Pancreas (tissue), 10 donors: ENCODE results near the gene TPBGL. TPM values are rescaled to one million over a fixed set of nuclear protein-coding genes. Genes with fewer than 3 reads are reported as not detected.
A peak's percentile ranks its signal among the peaks of the same experiment; 100 is the strongest.

Experiments
- ATAC-seq, 4 donors: fragments of 200-7000 bp; cut with Tn5 transposase; one replicate each; pipeline versions ENCODE4 v1.8.0 to v1.9.1; 2020; ENCODE audit warnings: mild to moderate bottlenecking in 4 of 4, moderate library complexity in 4 of 4
- DNase-seq, 6 donors: peaks; one replicate each; pipeline ENCODE4 v3.0.0-alpha.2; 2020
- FAIRE-seq: peaks from 2 replicates; lab custom pipeline; 2012; peaks lifted over from hg19 to GRCh38; lab: Jason Lieb, UNC
- H3K27ac ChIP-seq, 4 donors: fragments of 200-600 bp; sonication (generic); 1 replicate in 3 of 4; 2 replicates in 1 of 4; pipeline versions ENCODE4 v1.5.0 to v1.8.0; 2020
- H3K27me3 ChIP-seq, 4 donors: fragments of 200-600 bp; one replicate each; pipeline ENCODE4 v1.8.0; 2021
- H3K36me3 ChIP-seq, 3 donors: fragments of 200-600 bp; sonication (generic) in 1 of 3; one replicate each; pipeline versions ENCODE4 v1.5.0 to v1.8.0; 2020 to 2021
- H3K4me1 ChIP-seq, 3 donors: fragments of 200-600 bp; one replicate each; pipeline ENCODE4 v1.8.0; 2021
- H3K4me3 ChIP-seq, 4 donors: fragments of 200-600 bp; sonication (generic) in 2 of 4; one replicate each; pipeline versions ENCODE4 v1.5.0 to v1.8.0; 2020 to 2021
- H3K9me3 ChIP-seq, 4 donors: fragments of 200-600 bp; one replicate each; pipeline ENCODE4 v1.8.0; 2021
- CTCF ChIP-seq, 4 donors: fragments of 200-600 bp; sonication (generic) in 3 of 4; IDR thresholded peaks; one replicate each; pipeline versions ENCODE4 v1.5.0 to v1.8.0; 2021; ENCODE audit warnings: antibody characterized with exemption in 4 of 4
- WGBS, 2 donors: extraction: QIAGEN DNeasy Blood & Tissue Kit; methylation state at CpG; one replicate each; pipeline ENCODE4 v1.1.7; 2013; 5-methylcytosine and 5-hydroxymethylcytosine counted together
- intact Hi-C, 3 donors: fragments of 100-400 bp; cut with DNase I; formaldehyde crosslinking; loops; one replicate each; pipeline versions ENCODE4 v1.11.1 to v1.14.2; 2022
- polyA plus RNA-seq, 2 donors: library from polyadenylated mRNA; stranded (reverse); fragments of 200-250 nt; gene quantifications; one replicate each; pipeline ENCODE4 v1.2.3, GENCODE V29; 2013
- total RNA-seq, 6 donors: library from RNA; stranded (reverse); fragmentation: NEBNext Ultra II Directional in 4 of 6; extraction: Animal tissue kit (Norgen Biotek cat#: 25700) in 4 of 6; gene quantifications; one replicate each; pipeline versions ENCODE4 v1.2.1 to v1.2.4, GENCODE V29; 2021 to 2023
- donor health status: healthy with polysubstance abuse.
- donor health status: DM: no; HTN: no; CAD: no; lungs with moderate emphysema.
- donor health status: DM: no; HTN: no; CAD: no.
- donor health status: control.
- donor health status: control.
- donor health status: Bipolar disorder and iron deficiency.
- donor health status: DM: yes; HTN: yes; CAD: no.
- donor health status: DM: no; HTN: no; CAD: no.
- donor health status: DM: no; HTN: no; CAD: no.
- donor health status: DM: yes; HTN: yes; CAD: no.

Gene TPBGL
- total and polyA plus RNA-seq, 8 donors, result 0.04 to 0.28 (median 0.09) TPM; not detected in 1

- no peaks in the 10 kb centered on the region for H3K4me1 ChIP-seq
- FAIRE-seq (no peak), ATAC-seq (no peak), DNase-seq (peak in 1 of 6 donors; percentile 7)
- no peaks in the 10 kb centered on the region for H3K9me3 ChIP-seq
- WGBS, 2 donors, result 78 to 81% methylated on average over 3 of the region's 3 CpGs
- intact Hi-C loops, result no loop called here
- H3K27ac ChIP-seq, result no peak overlapping the region
- no peaks in the 10 kb centered on the region for H3K27me3 ChIP-seq
- H3K4me3 ChIP-seq, result no peak overlapping the region
- no peak for TF ChIP-seq CTCF (IDR thresholded peaks at IDR 0.05)
- peaks cover 0 to 37% (median 7%) of the 10 kb centered on the region in 3 donors for H3K36me3 ChIP-seq
Observed at GRCh38 chr11:75270896-75271418, 30.4 kb downstream of the TPBGL start.

DNA sequence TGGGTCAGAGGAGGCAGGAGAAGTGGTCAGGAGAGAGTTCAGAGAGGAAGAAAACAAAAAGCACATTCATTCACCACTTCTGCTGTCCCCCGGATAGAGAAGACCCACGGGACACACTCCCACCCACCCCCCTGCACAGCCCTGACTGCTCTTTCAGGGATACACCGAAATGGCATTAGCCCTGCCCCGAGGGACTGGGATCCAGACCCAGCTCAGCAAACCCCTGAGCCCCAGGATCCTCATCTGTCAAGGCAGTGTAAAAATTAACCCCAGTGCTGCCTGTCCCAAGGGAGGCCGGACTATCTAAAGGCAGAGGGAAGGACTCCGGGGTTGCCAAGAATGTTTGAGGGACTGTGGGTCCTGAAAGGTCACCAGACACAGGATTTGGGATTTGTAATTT is 31.2 kb downstream of the TPBGL start:
- peaks cover 0 to 38% (median 10%) of the 10 kb centered on the region in 3 donors for H3K36me3 ChIP-seq
- H3K27me3 ChIP-seq, result no peaks in the 10 kb centered on the region
- H3K4me1 ChIP-seq, result no peaks in the 10 kb centered on the region
- FAIRE-seq (no peak), DNase-seq (peak in 1 of 6 donors; percentile 22), ATAC-seq (no peak)
- no peak overlapping the region for H3K27ac ChIP-seq
- H3K4me3 ChIP-seq, result no peak overlapping the region
- no peak for TF ChIP-seq CTCF (IDR thresholded peaks at IDR 0.05)
- intact Hi-C loops, result no loop called here
- no peaks in the 10 kb centered on the region for H3K9me3 ChIP-seq
- WGBS, 2 donors, result 67 to 84% methylated on average over 6 of the region's 6 CpGs

DNA sequence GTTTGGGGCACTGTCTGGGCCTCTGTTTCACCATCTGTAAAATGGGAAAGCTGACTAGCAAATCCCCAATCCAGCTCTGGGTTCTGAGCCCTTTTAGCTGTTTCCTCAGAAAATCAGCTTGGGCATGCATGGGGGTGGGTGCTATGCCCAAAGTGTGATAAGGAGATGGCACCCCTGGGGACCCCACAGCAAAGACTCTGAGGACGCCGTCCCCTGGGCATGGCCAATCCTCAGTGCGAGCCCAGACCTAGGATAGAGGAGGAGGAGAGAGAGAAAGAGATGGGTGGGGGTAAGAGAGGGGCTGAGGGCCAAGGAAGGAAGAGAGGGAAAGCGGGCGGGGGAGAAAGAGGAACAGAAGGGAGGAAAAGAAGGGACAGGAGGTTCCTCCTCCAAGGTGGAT is 31.8 kb downstream of the TPBGL start:
- ATAC-seq, result no peak
- H3K27ac ChIP-seq, result no peak overlapping the region
- DNase-seq, result peak in 1 of 6 donors; percentile 30
- H3K9me3 ChIP-seq, result no peaks in the 10 kb centered on the region
- 88 to 97% methylated on average over 5 of the region's 5 CpGs for WGBS, 2 donors
- H3K4me1 ChIP-seq, result no peaks in the 10 kb centered on the region
- peaks cover 0 to 38% (median 12%) of the 10 kb centered on the region in 3 donors for H3K36me3 ChIP-seq
- no peaks in the 10 kb centered on the region for H3K27me3 ChIP-seq
- intact Hi-C loops, result no loop called here
- FAIRE-seq, result no peak
- no peak overlapping the region for H3K4me3 ChIP-seq
- no peak for TF ChIP-seq CTCF (IDR thresholded peaks at IDR 0.05)

DNA sequence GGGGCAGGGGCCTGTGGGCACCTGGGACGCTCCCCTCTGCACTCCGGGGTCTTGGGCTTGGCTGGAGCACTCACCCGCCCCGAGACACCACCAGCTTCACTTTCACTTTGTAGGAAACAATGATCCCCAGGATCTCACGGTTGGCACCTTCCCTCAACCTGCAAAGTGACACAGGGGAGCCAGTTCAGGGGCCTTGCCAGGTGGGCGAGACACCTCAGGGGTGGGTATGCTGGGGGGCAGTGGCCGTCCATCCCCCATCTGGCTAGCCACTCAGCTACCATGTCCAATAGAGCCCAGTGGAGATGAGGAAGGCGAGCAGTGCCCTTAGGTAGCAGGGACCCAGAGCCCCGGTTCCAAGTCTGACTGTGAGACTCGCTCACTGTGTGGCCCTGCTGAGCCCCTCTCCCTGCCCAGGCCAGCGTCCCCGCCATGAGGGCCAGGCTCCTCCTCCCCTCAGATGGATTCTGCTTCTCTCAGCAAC is 32.3 kb downstream of the TPBGL start:
- intact Hi-C loops, result no loop called here
- FAIRE-seq, result no peak

More for the DNA sequence above, 32.3 kb downstream of the TPBGL start:
- peak in 1 of 6 donors; percentile 34 for DNase-seq
- ATAC-seq, result no peak
- TF ChIP-seq CTCF (IDR thresholded peaks at IDR 0.05), result no peak
- Histone ChIP-seq H3K9me3 (no peaks in the 10 kb centered on the region), H3K27me3 (no peaks in the 10 kb centered on the region), H3K4me1 (no peaks in the 10 kb centered on the region), H3K4me3 (no peak overlapping the region), H3K27ac (no peak overlapping the region), H3K36me3 (peaks cover 0 to 42% (median 12%) of the 10 kb centered on the region in 3 donors)
- 94 to 95% methylated on average over 11 of the region's 12 CpGs for WGBS, 2 donors
